ENCODE measurements around the gene RNF213.

Gene RNF213

GRCh38 chr17:80246726-80247125 is 13.9 kb upstream of the RNF213 start:
- H3K9me2 ChIP-seq (replicated peaks; ENCODE audit: insufficient read depth, low read length) = no peaks in the 10 kb centered on the region
- no peaks in the 10 kb centered on the region for H3K36me3 ChIP-seq (replicated peaks; ENCODE audit: insufficient read depth, low read length)
- DNase-seq = no peak
- H3F3A ChIP-seq (ENCODE audit: insufficient read depth, low read length) = no peaks in the 10 kb centered on the region
- no peak overlapping the region for H3K4me2 ChIP-seq (ENCODE audit: low read depth, low read length)
- no peaks in the 10 kb centered on the region for H4K20me1 ChIP-seq (ENCODE audit: insufficient read depth, low read length)
- no peak overlapping the region for H3K4me3 ChIP-seq (ENCODE audit: low read length)
- H2AFZ ChIP-seq (ENCODE audit: low read length) = no peak overlapping the region
- H3K9ac ChIP-seq (ENCODE audit: low read length) = no peak overlapping the region
- H3K4me1 ChIP-seq (ENCODE audit: low read length) = no peaks in the 10 kb centered on the region
- H3K27ac ChIP-seq (ENCODE audit: low read length) = no peak overlapping the region
- H3K79me2 ChIP-seq (ENCODE audit: low read length) = no peaks in the 10 kb centered on the region
- no peaks in the 10 kb centered on the region for H3K27me3 ChIP-seq (replicated peaks; ENCODE audit: insufficient read depth, low read length)
- TF ChIP-seq EZH2phosphoT487 (IDR thresholded peaks at IDR 0.05; ENCODE audit: low read length) (no peak), CTCF (IDR thresholded peaks at IDR 0.05; ENCODE audit: low read length) (no peak)
- H3K9me3 ChIP-seq (replicated peaks; ENCODE audit: insufficient read depth, low read length) = no peaks in the 10 kb centered on the region

DNA sequence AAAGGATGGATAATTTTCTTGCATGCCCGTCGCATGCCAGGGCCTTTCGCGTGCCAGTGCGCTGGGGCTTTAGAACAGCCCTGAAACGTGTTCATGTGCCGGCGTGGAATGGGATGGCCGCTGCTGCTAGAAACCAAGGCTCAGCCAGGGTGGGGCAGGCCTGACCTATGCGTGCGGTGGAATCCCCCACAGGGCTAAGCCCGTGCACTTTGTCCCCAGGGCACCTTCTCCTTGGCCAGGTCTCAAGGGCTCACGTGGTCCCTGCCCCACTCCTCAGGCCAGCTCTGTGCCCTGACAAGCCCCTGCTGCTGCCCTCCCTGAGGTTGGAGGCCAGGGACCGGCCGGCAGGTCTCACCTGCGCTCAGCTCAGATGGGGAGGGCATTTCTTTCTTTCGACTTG is 13.1 kb upstream of the RNF213 start:
- Histone ChIP-seq H3K9ac (ENCODE audit: low read length) (no peak overlapping the region), H3K27ac (ENCODE audit: low read length) (no peak overlapping the region), H3K9me2 (replicated peaks; ENCODE audit: insufficient read depth, low read length) (no peaks in the 10 kb centered on the region), H3K9me3 (replicated peaks; ENCODE audit: insufficient read depth, low read length) (no peaks in the 10 kb centered on the region), H4K20me1 (ENCODE audit: insufficient read depth, low read length) (no peaks in the 10 kb centered on the region), H3K4me2 (ENCODE audit: low read depth, low read length) (no peak overlapping the region), H2AFZ (ENCODE audit: low read length) (no peak overlapping the region), H3K79me2 (ENCODE audit: low read length) (no peaks in the 10 kb centered on the region), H3K4me3 (ENCODE audit: low read length) (no peak overlapping the region), H3F3A (ENCODE audit: insufficient read depth, low read length) (no peaks in the 10 kb centered on the region), H3K27me3 (replicated peaks; ENCODE audit: insufficient read depth, low read length) (no peaks in the 10 kb centered on the region), H3K36me3 (replicated peaks; ENCODE audit: insufficient read depth, low read length) (no peaks in the 10 kb centered on the region), H3K4me1 (ENCODE audit: low read length) (no peaks in the 10 kb centered on the region)
- no peak for DNase-seq
- no peak for TF ChIP-seq EZH2 (optimal IDR thresholded peaks at IDR 0.05; ENCODE audit: low read depth, low read length)
- no peak for TF ChIP-seq EZH2phosphoT487 (IDR thresholded peaks at IDR 0.05; ENCODE audit: low read length)
- no peak for TF ChIP-seq CTCF (IDR thresholded peaks at IDR 0.05; ENCODE audit: low read length)

DNA sequence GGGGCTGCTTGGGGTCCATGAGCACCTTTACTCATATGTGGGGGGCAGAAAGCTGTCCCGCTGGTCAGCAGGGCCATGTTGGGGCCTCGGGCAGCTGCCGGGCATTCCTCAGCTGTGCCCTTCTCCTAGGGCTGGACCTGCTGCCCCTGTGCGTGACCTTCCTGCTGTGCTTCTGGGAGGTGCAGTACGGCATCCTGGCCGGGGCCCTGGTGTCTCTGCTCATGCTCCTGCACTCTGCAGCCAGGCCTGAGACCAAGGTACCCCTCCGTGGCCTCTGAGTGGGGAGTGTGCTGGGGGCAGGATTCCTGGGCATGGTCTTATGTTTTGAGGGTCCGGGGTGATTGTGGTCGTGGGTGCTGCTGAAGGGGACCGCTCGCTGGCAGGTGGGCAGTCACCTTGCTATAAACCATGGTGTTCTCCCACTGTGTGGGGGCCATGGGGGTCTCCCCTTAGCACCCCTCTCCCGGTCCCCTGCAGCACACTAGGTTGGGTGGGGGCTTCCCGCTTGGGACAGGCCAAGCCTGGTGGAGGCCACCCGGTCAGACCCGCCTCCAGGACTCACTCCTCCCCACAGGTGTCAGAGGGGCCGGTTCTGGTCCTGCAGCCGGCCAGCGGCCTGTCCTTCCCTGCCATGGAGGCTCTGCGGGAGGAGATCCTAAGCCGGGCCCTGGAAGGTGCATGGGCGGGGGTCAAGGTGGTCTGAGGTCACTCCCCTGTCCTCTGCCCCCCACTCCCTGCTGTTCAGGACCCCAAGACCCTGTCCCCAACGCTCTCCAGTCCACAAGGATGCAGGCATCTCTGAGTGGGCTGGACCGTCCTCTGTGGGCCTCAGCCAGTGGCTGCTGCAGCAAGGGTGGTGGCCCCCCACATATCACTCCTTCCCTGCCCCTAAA is 12.4 kb upstream of the RNF213 start:
- H3K9ac ChIP-seq (ENCODE audit: low read length) = no peak overlapping the region
- H3K27me3 ChIP-seq (replicated peaks; ENCODE audit: insufficient read depth, low read length) = no peaks in the 10 kb centered on the region
- H3F3A ChIP-seq (ENCODE audit: insufficient read depth, low read length) = no peaks in the 10 kb centered on the region
- H3K4me2 ChIP-seq (ENCODE audit: low read depth, low read length) = no peak overlapping the region
- no peaks in the 10 kb centered on the region for H3K9me2 ChIP-seq (replicated peaks; ENCODE audit: insufficient read depth, low read length)
- no peaks in the 10 kb centered on the region for H4K20me1 ChIP-seq (ENCODE audit: insufficient read depth, low read length)
- no peak for DNase-seq
- no peak overlapping the region for H3K27ac ChIP-seq (ENCODE audit: low read length)
- H2AFZ ChIP-seq (ENCODE audit: low read length) = no peak overlapping the region
- H3K4me1 ChIP-seq (ENCODE audit: low read length) = no peaks in the 10 kb centered on the region
- TF ChIP-seq EZH2phosphoT487 (IDR thresholded peaks at IDR 0.05; ENCODE audit: low read length) (no peak), EZH2 (optimal IDR thresholded peaks at IDR 0.05; ENCODE audit: low read depth, low read length) (no peak), CTCF (IDR thresholded peaks at IDR 0.05; ENCODE audit: low read length) (no peak)
- no peaks in the 10 kb centered on the region for H3K9me3 ChIP-seq (replicated peaks; ENCODE audit: insufficient read depth, low read length)
- H3K4me3 ChIP-seq (ENCODE audit: low read length) = no peak overlapping the region
- H3K36me3 ChIP-seq (replicated peaks; ENCODE audit: insufficient read depth, low read length) = no peaks in the 10 kb centered on the region
- no peaks in the 10 kb centered on the region for H3K79me2 ChIP-seq (ENCODE audit: low read length)
